C4-2B (cell line): ENCODE data around the gene KIAA2012.

Experiments
- H3K27ac ChIP-seq: fragments of 450-650 bp; 2 replicates; pipeline ENCODE4 v1.5.1; 2017
- CTCF ChIP-seq: fragments of 450-650 bp; conservative IDR thresholded peaks from 2 replicates; pipeline ENCODE4 v1.5.1; 2017; ENCODE audit warnings: mild to moderate bottlenecking
- ZFX ChIP-seq: fragments of 450-650 bp; IDR thresholded peaks from 2 replicates; pipeline ENCODE4 v1.6.1; 2017

KIAA2012 gene

GRCh38 chr2:202185156-202185555 lies 112.1 kb downstream of the KIAA2012 start:
- TF ChIP-seq ZFX (no peak), CTCF (no peak)
- H3K27ac ChIP-seq, result no peak overlapping the region

GRCh38 chr2:202186641-202187202 lies 113.7 kb downstream of the KIAA2012 start:
- H3K27ac ChIP-seq, result no peak overlapping the region
- TF ChIP-seq CTCF (no peak), ZFX (no peak)

GRCh38 chr2:202187570-202187969 lies 114.5 kb downstream of the KIAA2012 start:
- TF ChIP-seq ZFX (no peak), CTCF (no peak)
- no peak overlapping the region for H3K27ac ChIP-seq

GRCh38 chr2:202193305-202193704 lies 120.2 kb downstream of the KIAA2012 start:
- H3K27ac ChIP-seq, result no peak overlapping the region
- TF ChIP-seq ZFX (no peak), CTCF (no peak)

GRCh38 chr2:202193881-202194353 lies 120.9 kb downstream of the KIAA2012 start:
- no peak for TF ChIP-seq CTCF
- TF ChIP-seq ZFX, result no peak
- H3K27ac ChIP-seq, result no peak overlapping the region

GRCh38 chr2:202194418-202194817 lies 121.4 kb downstream of the KIAA2012 start:
- H3K27ac ChIP-seq, result no peak overlapping the region
- TF ChIP-seq ZFX (no peak), CTCF (no peak)

- TF ChIP-seq ZFX (no peak), CTCF (no peak)
- no peak overlapping the region for H3K27ac ChIP-seq
Observed at GRCh38 chr2:202196727-202197126, 123.7 kb downstream of the KIAA2012 start.
